IMR-90 (cell line): ENCODE data around the gene SBF2. TPM values are rescaled to one million over a fixed set of nuclear protein-coding genes. Genes with fewer than 3 reads are reported as not detected.

Experiments
- ATAC-seq: fragments of 200-7000 bp; cut with Tn5 transposase; 2 replicates; pipeline ENCODE4 v1.9.1; 2020; ENCODE audit warnings: low read depth, mild to moderate bottlenecking, moderate library complexity
- BruUV-seq: library from RNA; stranded (reverse); fragments of 400-500 nt; replicated peaks from 2 replicates; lab custom pipeline; 2021; lab: Mats Ljungman, UMichigan
- CTCF ChIA-PET: fragments of 300-600 bp; formaldehyde crosslinking; extraction: SDS; loops from one replicate; lab custom pipeline; 2021; ENCODE audit warnings: antibody characterized with exemption; lab: Yijun Ruan, JAX
- POLR2A ChIA-PET: fragments of 300-600 bp; sonication (Branson Sonifier 250); formaldehyde crosslinking; loops from one replicate; lab custom pipeline; 2022; ENCODE audit warnings: antibody characterized with exemption; ENCODE audit not compliant: unreplicated experiment; lab: Charles Lee
- DNase-seq: peaks from one replicate; pipeline ENCODE4 v3.0.0; 2013
- H2AFZ ChIP-seq: replicated peaks from 2 replicates; pipeline ENCODE3; 2013; ENCODE audit warnings: low read length, mild to moderate bottlenecking; ENCODE audit not compliant: poor library complexity
- H2AK5ac ChIP-seq: 2 replicates; pipeline ENCODE4 v1.6.1; 2013; ENCODE audit warnings: low read depth, low read length, inconsistent platforms
- H2AK9ac ChIP-seq: replicated peaks from 2 replicates; pipeline ENCODE3; 2013; ENCODE audit warnings: mild to moderate bottlenecking, low read depth, low read length, moderate library complexity; ENCODE audit not compliant: poor library complexity
- H2BK120ac ChIP-seq: 2 replicates; pipeline ENCODE4 v1.6.1; 2013; ENCODE audit warnings: low read depth, low read length, inconsistent platforms
- H2BK15ac ChIP-seq: 3 replicates; pipeline ENCODE4 v1.6.1; 2013; ENCODE audit warnings: low read depth, low read length, inconsistent platforms
- H2BK20ac ChIP-seq: 2 replicates; pipeline ENCODE4 v1.6.1; 2013; ENCODE audit warnings: low read depth, mild to moderate bottlenecking, inconsistent platforms, low read length, moderate library complexity
- H2BK5ac ChIP-seq: 2 replicates; pipeline ENCODE4 v1.6.1; 2013; ENCODE audit warnings: mild to moderate bottlenecking, low read depth, low read length, inconsistent platforms; ENCODE audit not compliant: poor library complexity, severe bottlenecking
- H3K14ac ChIP-seq: replicated peaks from 2 replicates; pipeline ENCODE4 v1.6.1; 2013; ENCODE audit warnings: low read depth, low read length, inconsistent platforms
- H3K18ac ChIP-seq: 2 replicates; pipeline ENCODE4 v1.6.1; 2013; ENCODE audit warnings: low read depth, low read length, control low read depth
- H3K23ac ChIP-seq: 2 replicates; pipeline ENCODE4 v1.6.1; 2013; ENCODE audit warnings: low read depth, low read length, inconsistent platforms
- H3K27ac ChIP-seq: 2 replicates; pipeline ENCODE4 v1.5.1; 2013; ENCODE audit warnings: mild to moderate bottlenecking, control low read depth, low read length; ENCODE audit not compliant: insufficient read depth
- H3K27me3 ChIP-seq: 2 replicates; pipeline ENCODE4 v1.6.1; 2013; ENCODE audit warnings: low read length; ENCODE audit not compliant: control insufficient read depth, insufficient read depth
- H3K36me3 ChIP-seq: 2 replicates; pipeline ENCODE4 v1.6.1; 2013; ENCODE audit warnings: low read length, mixed read lengths; ENCODE audit not compliant: control insufficient read depth, insufficient read depth
- H3K4ac ChIP-seq: 2 replicates; pipeline ENCODE4 v1.6.1; 2013; ENCODE audit warnings: low read depth, low read length, inconsistent platforms
- H3K4me1 ChIP-seq: 2 replicates; pipeline ENCODE4 v1.6.1; 2013; ENCODE audit warnings: low read length, mixed read lengths; ENCODE audit not compliant: control insufficient read depth, insufficient read depth
- H3K4me2 ChIP-seq: 2 replicates; pipeline ENCODE4 v1.6.1; 2013; ENCODE audit warnings: low read depth, mild to moderate bottlenecking, control low read depth, low read length, moderate library complexity
- H3K4me3 ChIP-seq: 2 replicates; pipeline ENCODE4 v1.5.1; 2013; ENCODE audit warnings: low read depth, mild to moderate bottlenecking, control low read depth, low read length, moderate library complexity; ENCODE audit not compliant: insufficient read depth
- H3K56ac ChIP-seq: 2 replicates; pipeline ENCODE4 v1.6.1; 2013; ENCODE audit warnings: low read length, inconsistent platforms; ENCODE audit not compliant: insufficient read depth; ENCODE audit errors: extremely low read depth
- H3K79me1 ChIP-seq, 2 experiments: 2 replicates each; pipeline ENCODE4 v1.6.1; 2013; ENCODE audit warnings: low read length in 2 of 2, inconsistent platforms in 1 of 2, low read depth in 1 of 2
- H3K9ac ChIP-seq: 2 replicates; pipeline ENCODE4 v1.6.1; 2013; ENCODE audit warnings: low read depth, low read length, control low read depth
- H3K9me1 ChIP-seq: 2 replicates; pipeline ENCODE4 v1.6.1; 2013; ENCODE audit warnings: low read length, inconsistent platforms; ENCODE audit not compliant: insufficient read depth
- H3K9me3 ChIP-seq: 2 replicates; pipeline ENCODE4 v1.6.1; 2013; ENCODE audit warnings: low read length; ENCODE audit not compliant: control insufficient read depth, insufficient read depth
- H4K20me1 ChIP-seq: 2 replicates; pipeline ENCODE4 v1.6.1; 2013; ENCODE audit warnings: low read length, inconsistent platforms; ENCODE audit not compliant: insufficient read depth
- H4K5ac ChIP-seq: 2 replicates; pipeline ENCODE4 v1.6.1; 2013; ENCODE audit warnings: mild to moderate bottlenecking, low read depth, low read length, control low read depth
- H4K8ac ChIP-seq, 2 experiments: 2 replicates each; pipeline ENCODE4 v1.6.1; 2013; ENCODE audit warnings: low read depth in 2 of 2, low read length in 2 of 2, control low read depth in 1 of 2, inconsistent platforms in 1 of 2
- H4K91ac ChIP-seq: 2 replicates; pipeline ENCODE4 v1.6.1; 2013; ENCODE audit warnings: low read depth, low read length, inconsistent platforms; ENCODE audit not compliant: insufficient read depth
- CEBPB ChIP-seq: IDR thresholded peaks from 2 replicates; pipeline ENCODE4 v1.6.1; 2012; ENCODE audit warnings: low read depth, low read length, improper control_type of control experiment
- MAFK ChIP-seq: IDR thresholded peaks from 2 replicates; pipeline ENCODE4 v1.6.1; 2012; ENCODE audit warnings: low read depth, low read length, improper control_type of control experiment
- MXI1 ChIP-seq: IDR thresholded peaks from 2 replicates; pipeline ENCODE4 v1.6.1; 2012; ENCODE audit warnings: low read depth, mild to moderate bottlenecking, low read length, moderate library complexity, borderline replicate concordance
- NFE2L2 ChIP-seq: fragments of 150-350 bp; IDR thresholded peaks from 2 replicates; pipeline ENCODE4 v1.6.1; 2016; ENCODE audit warnings: low read depth, mild to moderate bottlenecking, low read length
- POLR2A ChIP-seq: IDR thresholded peaks from 2 replicates; pipeline ENCODE4 v1.6.1; 2012; ENCODE audit warnings: mild to moderate bottlenecking, low read depth, low read length
- RCOR1 ChIP-seq: IDR thresholded peaks from 2 replicates; pipeline ENCODE4 v1.6.1; 2012; ENCODE audit warnings: mild to moderate bottlenecking, low read length, improper control_type of control experiment; ENCODE audit not compliant: insufficient replicate concordance
- whole genome bisulfite sequencing, 2 experiments: methylation state at CpG; one replicate each; pipeline versions ENCODE4 v1.1.5 to v1.1.7; 2013; ENCODE audit warnings: missing lambda C conversion rate in 2 of 2; ENCODE audit not compliant: insufficient read length in 1 of 2; ENCODE audit errors: extremely low coverage in 2 of 2; 5-methylcytosine and 5-hydroxymethylcytosine counted together
- dilution Hi-C: fragments of 300-500 bp; cut with HindIII; formaldehyde crosslinking; loops from one replicate; pipeline ENCODE4 v1.14.3; 2018; ENCODE audit warnings: low sequenced_read_pairs; ENCODE audit not compliant: unreplicated experiment
- in situ Hi-C: fragments of 300-500 bp; cut with MboI; formaldehyde crosslinking; loops from 3 replicates; pipeline ENCODE4 v1.14.3; 2019; ENCODE audit warnings: low sequenced_read_pairs, inconsistent platforms, mixed read lengths
- intact Hi-C: fragments of 100-400 bp; cut with micrococcal nuclease; formaldehyde crosslinking; loops from 2 replicates; pipeline ENCODE4 v1.10.0; 2022
- polyA plus RNA-seq, 3 experiments: library from polyadenylated mRNA; depleted of rRNA; stranded (reverse); fragments of >200 nt; gene quantifications; 2 replicates each; pipeline ENCODE4 v1.2.3, GENCODE V29; 2012; ENCODE audit warnings: low replicate concordance in 1 of 3
- total RNA-seq: library from RNA; depleted of rRNA; stranded (reverse); fragments of >200 nt; gene quantifications from 2 replicates; pipeline ENCODE4 v1.2.3, GENCODE V29; 2012
- TF ChIP-seq, protein P1 (sequence below): conservative IDR thresholded peaks from 2 replicates; pipeline ENCODE4 v1.5.1; 2012; ENCODE audit warnings: mild to moderate bottlenecking, low read depth, low read length, improper control_type of control experiment

The SBF2 gene
- total and polyA plus RNA-seq, 2 of the 4 experiments (the other 2 are of a cell fraction) = 23.8 to 51.8 TPM

DNA sequence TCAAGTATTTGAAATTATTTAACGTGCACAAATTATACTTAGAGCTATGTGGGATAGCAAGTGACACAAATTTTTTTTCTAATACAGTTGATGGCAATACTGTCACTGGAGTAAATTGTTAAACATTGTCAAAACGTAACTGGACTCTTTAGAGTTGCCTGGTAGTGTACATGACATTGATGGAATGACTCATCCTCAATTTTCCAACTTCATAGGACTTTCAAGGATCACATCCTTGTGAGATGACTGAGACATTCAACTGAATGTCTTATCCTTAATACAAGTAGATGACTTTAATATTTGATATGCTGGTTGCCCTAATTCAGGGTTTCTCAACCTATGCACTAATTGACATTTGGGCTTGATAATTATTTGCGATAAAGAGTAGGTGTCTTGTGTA is 320.1 kb downstream of the SBF2 start:
- H4K5ac ChIP-seq = peak overlapping the region; percentile 72; the same call in 1 of the 2 replicates
- H3K79me1 ChIP-seq = peaks cover 0 to 23% of the 10 kb centered on the region in 2 experiments; a peak in 2 of 4 replicates
- intact Hi-C loops (loop anchor here (1.0 kb wide), 3 partner anchors 112 to 333 kb away; no protein-coding TSS in a partner anchor), dilution Hi-C loops (no loop called here), in situ Hi-C loops (loop anchor here (10.0 to 25.0 kb wide), 2 partner anchors 212 to 331 kb away; partner anchors contain the start of gene ADM)
- no peak overlapping the region for H3K27ac ChIP-seq
- H3K36me3 ChIP-seq = peaks cover 1% of the 10 kb centered on the region; the same call in 1 of the 2 replicates
- H2AK9ac ChIP-seq = no peak overlapping the region
- H2BK20ac ChIP-seq = 0 out of 2 replicates have a peak overlapping the region, but pooled peaks have one; percentile 39
- no peak overlapping the region for H3K4me2 ChIP-seq
- H2BK5ac ChIP-seq = no peak overlapping the region
- ChIA-PET CTCF (interaction anchor here (1.9 to 2.0 kb wide), 2 partner anchors 10 to 216 kb away, joined by 6 to 10 read pairs; no protein-coding TSS in a partner anchor), POLR2A (no interaction called here)
- no peak overlapping the region for H3K23ac ChIP-seq
- no peak overlapping the region for H3K4me3 ChIP-seq
- H3K18ac ChIP-seq = no peak overlapping the region; the same call in 1 of the 2 replicates
- no peak overlapping the region for H3K14ac ChIP-seq
- no peak overlapping the region for H2AFZ ChIP-seq
- H2BK120ac ChIP-seq = no peak overlapping the region
- no peaks in the 10 kb centered on the region for H4K20me1 ChIP-seq
- H3K56ac ChIP-seq = no peak overlapping the region
- no peak overlapping the region for H2AK5ac ChIP-seq
- peaks cover 12% of the 10 kb centered on the region; the same call in 1 of the 2 replicates for H3K4me1 ChIP-seq
- no CpG with 5 or more reads among the region's 3 CpGs for WGBS, 2 experiments
- BruUV-seq = no TSS peak
- peak overlapping the region; percentile 5; the same call in 1 of the 2 replicates for H3K4ac ChIP-seq
- H4K91ac ChIP-seq = no peak overlapping the region
- no peak overlapping the region for H3K9ac ChIP-seq
- no peaks in the 10 kb centered on the region for H3K9me3 ChIP-seq
- H3K27me3 ChIP-seq = no peaks in the 10 kb centered on the region
- H4K8ac ChIP-seq = peak overlapping the region; percentile 9 to 10; a peak in 1 of 4 replicates
- TF ChIP-seq CEBPB (no peak), MAFK (no peak), POLR2A (no peak), NFE2L2 (no peak), RCOR1 (no peak), MXI1 (no peak)
- TF ChIP-seq, protein P1, sequence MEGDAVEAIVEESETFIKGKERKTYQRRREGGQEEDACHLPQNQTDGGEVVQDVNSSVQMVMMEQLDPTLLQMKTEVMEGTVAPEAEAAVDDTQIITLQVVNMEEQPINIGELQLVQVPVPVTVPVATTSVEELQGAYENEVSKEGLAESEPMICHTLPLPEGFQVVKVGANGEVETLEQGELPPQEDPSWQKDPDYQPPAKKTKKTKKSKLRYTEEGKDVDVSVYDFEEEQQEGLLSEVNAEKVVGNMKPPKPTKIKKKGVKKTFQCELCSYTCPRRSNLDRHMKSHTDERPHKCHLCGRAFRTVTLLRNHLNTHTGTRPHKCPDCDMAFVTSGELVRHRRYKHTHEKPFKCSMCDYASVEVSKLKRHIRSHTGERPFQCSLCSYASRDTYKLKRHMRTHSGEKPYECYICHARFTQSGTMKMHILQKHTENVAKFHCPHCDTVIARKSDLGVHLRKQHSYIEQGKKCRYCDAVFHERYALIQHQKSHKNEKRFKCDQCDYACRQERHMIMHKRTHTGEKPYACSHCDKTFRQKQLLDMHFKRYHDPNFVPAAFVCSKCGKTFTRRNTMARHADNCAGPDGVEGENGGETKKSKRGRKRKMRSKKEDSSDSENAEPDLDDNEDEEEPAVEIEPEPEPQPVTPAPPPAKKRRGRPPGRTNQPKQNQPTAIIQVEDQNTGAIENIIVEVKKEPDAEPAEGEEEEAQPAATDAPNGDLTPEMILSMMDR = no peak
- DNase-seq (peak; percentile 53), ATAC-seq (no peak)
- H2BK15ac ChIP-seq = peak overlapping the region; percentile 89; the same call in 2 of the 3 replicates
- peaks cover 3% of the 10 kb centered on the region; the same call in 1 of the 2 replicates for H3K9me1 ChIP-seq
